HG03520 (cell line): Measurements from ENCODE around the gene NPHP3.
"Not testable (repeated sequence)": the region's sequence is repeated elsewhere in the genome, so short reads cannot be mapped to it uniquely, and the experiment has no call there.

Experiments used
- ATAC-seq: cut with Tn5 transposase; IDR thresholded peaks from one replicate; pipeline ENCODE4 v1.9.1; 2021; ENCODE audit warnings: mild to moderate bottlenecking, moderate library complexity; ENCODE audit not compliant: unreplicated experiment

NPHP3 gene

GRCh38 chr3:132643366-132643765, 78.8 kb downstream of the NPHP3 start:
- no peak for ATAC-seq

GRCh38 chr3:132642539-132642847, 79.7 kb downstream of the NPHP3 start:
- ATAC-seq, result no peak

- ATAC-seq, result no peak
Observed at GRCh38 chr3:132641837-132642538, 80.2 kb downstream of the NPHP3 start.

- ATAC-seq, result not testable (repeated sequence)
Observed at GRCh38 chr3:132641427-132641826, 80.8 kb downstream of the NPHP3 start.

- ATAC-seq, result no peak
Observed at GRCh38 chr3:132638706-132639105, 83.5 kb downstream of the NPHP3 start.

GRCh38 chr3:132637590-132637989, 84.6 kb downstream of the NPHP3 start:
- no peak for ATAC-seq

- no peak for ATAC-seq
Observed at GRCh38 chr3:132635052-132635451, 87.2 kb downstream of the NPHP3 start.
